Cortex of kidney (tissue), 1 donor: Measurements from ENCODE around the gene TXLNA.
"Not testable (repeated sequence)": the region's sequence is repeated elsewhere in the genome, so short reads cannot be mapped to it uniquely, and the experiment has no call there.

Experiments
- DNase-seq: peaks from one replicate; lab custom pipeline; 2025; lab: John Stamatoyannopoulos, UW

Gene TXLNA

DNA sequence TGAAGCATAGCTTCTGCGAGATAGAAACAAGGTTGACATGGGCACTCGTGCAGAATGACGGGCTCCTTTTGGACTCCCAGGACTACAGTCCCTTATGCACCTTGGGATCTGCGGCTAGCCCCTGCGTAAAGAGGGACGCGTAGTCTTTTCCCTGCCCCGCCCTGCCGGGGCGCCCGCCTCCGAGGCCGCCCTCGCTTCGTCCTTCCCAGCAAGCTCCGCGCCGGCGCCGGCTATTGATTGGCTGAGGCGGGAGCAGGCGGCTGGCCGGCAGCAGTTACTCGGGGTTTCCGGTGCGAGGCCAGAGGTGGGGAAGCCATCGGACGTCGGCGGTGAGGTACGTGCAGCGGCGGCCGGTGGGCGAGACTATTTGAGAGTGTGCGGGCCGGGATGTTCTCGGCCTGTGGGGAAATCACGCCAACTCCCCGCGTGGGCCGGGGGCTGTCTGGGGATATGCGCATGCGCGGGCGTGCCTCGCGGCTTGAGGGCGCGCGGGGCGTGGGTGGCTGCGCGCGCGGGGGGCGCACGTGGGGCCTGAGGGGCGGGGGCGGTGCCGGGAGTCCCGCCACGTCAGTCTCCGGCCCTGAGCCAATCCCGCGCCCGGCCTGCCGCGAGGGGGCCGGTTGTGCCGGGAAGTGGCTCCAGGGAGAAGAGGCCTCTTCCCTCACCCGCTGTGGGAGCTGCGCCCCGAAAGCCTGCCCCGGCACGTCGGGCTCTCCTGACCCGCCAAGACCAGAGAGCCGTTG is at the start of gene TXLNA:
TXLNA (plus strand) TSS at position 233 of the 743 bp plus-strand sequence. CDS start 671 bp downstream, outside the sequence.
- DNase-seq, result peak; percentile 66

- DNase-seq, result not testable (repeated sequence)
Observed at GRCh38 chr1:32133950-32134280, 45.6 kb upstream of the TXLNA start.

GRCh38 chr1:32137111-32137510 is 42.4 kb upstream of the TXLNA start:
- DNase-seq, result no peak

- DNase-seq, result no peak
Observed at GRCh38 chr1:32138965-32139364, 40.5 kb upstream of the TXLNA start.

DNA sequence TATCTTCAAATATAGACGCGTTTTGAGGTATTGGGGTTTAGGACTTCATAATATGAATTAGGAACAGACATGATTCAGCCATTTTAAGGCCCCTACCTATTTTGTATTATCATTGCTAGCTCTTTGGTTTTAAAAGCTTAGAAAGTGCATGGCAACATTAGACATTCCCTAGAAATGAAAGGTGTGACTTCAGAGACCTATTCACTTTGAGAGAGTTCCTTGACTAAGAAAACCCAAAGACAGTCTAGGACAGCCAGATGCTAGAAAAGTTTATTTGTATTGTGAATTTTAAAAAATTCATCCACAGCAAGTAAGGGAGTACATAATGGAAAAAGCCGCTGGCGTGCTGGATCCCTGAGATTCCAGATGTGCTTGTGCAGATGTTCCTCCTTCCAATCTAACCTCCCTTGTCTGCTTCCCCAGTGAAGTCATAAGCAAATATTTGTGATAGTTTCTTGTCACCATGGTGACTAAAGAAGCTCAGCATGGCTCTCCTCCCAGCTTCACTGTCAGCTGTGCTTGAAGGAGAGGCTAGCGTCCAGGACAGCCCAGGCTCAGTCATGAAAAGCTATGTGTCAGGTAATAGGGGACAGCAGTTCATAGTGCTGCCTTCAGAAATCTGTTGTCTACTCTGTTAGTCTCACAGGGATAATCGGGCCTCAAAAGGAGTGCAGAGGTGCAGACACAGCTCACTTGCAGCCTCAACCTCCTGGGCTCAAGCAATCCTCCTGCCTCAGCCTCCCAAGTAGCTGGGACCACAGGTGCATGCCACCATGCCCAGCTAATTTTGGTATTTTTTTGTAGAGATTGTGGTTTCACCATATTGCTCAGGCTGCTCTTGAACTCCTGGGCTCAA is 36.8 kb upstream of the TXLNA start:
- DNase-seq, result no peak

- not testable (repeated sequence) for DNase-seq
Observed at GRCh38 chr1:32143302-32143695, 36.2 kb upstream of the TXLNA start.

- DNase-seq, result no peak
Observed at GRCh38 chr1:32144033-32144432, 35.4 kb upstream of the TXLNA start.

GRCh38 chr1:32147799-32148198 is 31.7 kb upstream of the TXLNA start:
- DNase-seq, result not testable (repeated sequence)

DNA sequence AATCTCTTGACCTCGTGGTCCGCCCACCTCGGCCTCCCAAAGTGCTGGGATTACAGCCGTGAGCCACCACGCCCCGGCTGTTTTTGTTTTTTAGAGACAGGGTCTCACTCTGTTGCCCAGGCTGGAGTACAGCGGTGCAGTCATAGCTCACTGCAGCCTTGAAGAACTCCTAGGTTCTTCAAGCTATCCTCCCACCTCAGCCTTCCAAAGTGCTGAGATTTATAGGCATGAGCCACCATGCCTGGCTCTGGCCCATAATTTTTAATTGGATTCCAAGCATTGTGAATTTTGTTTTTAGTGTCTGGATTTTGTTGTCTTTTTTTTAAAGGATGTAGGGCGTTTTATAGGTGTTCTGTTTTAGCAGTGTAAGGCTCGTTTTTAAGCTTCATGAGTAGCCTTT is 28.6 kb upstream of the TXLNA start:
- no peak for DNase-seq

DNA sequence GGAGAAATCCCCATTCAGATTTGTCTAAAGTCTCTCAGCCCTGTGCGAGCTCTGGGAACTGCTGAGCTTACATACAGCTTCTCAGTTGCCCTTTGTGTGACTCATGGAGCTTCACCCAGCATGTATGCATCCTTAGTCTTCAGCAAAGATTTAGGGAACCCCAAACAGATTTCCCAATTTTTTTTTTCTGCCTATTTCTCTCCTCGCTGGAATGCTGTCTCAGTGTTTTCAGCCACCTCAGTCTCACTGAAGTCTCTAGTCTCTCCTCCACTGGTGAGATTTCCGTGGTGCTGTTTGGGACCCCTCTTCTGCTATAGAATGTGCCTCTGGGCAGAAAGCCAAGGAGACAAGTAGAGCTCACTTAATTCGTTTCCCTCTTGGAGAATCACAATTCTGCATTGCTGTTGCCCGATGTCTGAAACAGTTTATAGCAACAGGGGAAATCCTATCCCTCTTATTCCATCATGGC is 28.1 kb upstream of the TXLNA start:
- no peak for DNase-seq

DNA sequence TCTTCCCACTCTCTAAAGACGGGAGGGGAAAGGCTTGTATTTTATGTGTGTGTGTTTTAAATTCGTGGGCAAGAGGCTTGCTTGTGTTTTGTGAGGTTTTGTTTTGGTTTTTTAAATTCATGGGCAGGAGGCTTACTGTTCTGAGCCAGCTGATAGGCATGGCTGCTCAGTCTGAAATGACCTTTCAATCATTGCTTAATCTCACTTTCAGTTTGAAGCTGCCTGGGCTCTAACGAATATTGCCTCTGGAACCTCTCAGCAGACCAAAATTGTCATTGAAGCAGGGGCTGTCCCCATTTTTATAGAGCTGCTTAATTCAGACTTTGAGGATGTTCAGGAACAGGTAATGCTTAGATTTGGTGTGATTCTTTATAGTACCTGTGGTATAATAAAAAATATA is 20.3 kb upstream of the TXLNA start:
- DNase-seq, result no peak

- no peak for DNase-seq
Observed at GRCh38 chr1:32163405-32163804, 16.1 kb upstream of the TXLNA start.

DNA sequence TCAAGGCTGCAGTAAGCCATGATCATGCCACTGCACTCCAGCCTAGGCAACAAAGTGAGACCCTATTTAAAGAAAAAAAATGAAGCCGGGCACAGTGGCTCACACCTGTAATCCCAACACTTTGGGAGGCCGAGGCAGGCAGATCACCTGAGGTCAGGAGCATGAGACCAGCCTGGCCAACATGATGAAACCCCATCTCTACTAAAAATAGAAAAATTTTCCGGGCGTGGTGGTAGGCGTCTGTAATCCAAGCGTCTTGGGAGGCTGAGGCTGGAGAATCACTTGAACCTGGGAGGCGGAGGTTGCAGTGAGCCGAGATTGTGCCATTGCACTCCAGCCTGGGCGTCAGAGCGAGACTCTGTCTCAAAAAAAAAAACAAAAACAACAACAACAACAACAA is 13.8 kb upstream of the TXLNA start:
- not testable (repeated sequence) for DNase-seq

DNA sequence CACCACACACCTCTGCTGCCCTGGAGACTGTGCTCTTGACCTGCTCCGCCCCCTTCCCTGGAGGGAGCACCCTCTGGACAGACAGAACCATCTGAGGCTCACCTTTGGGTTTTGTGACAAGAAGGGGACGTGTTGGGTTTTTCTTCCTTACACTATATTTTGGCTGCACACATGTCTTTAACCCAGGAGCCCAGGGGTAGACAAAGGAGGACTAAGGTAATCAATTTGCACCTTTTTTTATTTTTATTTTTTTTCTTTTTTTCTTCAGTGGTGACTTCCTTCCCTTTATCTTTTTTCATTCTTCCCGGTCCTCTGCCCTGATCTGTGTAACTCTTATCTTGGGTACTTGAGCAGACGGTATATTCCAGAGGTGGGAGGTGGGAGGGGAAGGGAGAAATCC is 8.5 kb upstream of the TXLNA start:
- no peak for DNase-seq

DNA sequence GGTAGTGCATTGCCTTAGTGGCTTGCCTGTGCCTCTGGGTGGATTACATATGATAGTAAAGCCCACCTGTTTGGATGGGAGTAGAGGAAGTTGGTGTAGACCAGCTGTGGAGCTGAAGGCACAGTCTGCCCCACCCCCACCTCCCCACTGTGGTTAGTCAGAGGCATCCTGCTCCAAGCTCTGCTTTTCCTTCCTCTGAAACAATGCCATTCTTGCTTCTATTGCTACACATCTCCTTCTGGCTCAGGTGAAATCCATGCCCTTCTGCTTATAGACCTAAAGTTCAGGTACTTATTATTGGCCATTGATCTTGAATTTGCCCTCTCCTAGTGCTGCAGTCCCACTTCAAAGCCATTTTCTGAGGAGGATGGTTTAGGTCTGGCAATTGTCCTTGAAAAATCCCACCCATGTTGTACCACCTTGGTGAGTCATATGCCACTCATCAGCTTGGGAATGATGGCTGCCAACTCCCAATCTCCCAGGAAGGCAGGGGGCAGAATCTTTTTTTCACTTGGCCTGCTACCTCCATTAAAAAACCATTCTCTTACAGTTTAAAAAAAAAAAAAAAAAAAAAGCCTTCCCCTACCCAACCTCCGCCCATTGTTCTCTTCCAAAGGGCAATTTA is 6.7 kb upstream of the TXLNA start:
- no peak for DNase-seq

- DNase-seq, result no peak
Observed at GRCh38 chr1:32178380-32179192, 889 bp upstream of the TXLNA start.

DNA sequence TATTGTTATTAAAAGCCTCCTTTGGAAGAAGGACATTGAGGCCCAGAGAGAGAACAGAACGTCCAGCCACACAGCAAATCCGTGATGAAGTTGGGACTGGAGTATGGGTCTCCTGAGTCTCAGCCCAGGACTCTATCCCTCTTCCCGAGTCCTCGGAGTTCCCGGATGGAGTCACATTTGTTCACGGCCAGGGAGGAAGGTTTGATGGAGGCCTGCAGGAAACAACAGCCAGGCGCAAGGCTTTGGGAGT is 357 bp upstream of the TXLNA start:
- no peak for DNase-seq

- DNase-seq, result no peak
Observed at GRCh38 chr1:32180186-32181060, 948 bp downstream of the TXLNA start.

- DNase-seq, result no peak
Observed at GRCh38 chr1:32181065-32181464, 1.6 kb downstream of the TXLNA start.

- no peak for DNase-seq
Observed at GRCh38 chr1:32181563-32181962, 2.1 kb downstream of the TXLNA start.

DNA sequence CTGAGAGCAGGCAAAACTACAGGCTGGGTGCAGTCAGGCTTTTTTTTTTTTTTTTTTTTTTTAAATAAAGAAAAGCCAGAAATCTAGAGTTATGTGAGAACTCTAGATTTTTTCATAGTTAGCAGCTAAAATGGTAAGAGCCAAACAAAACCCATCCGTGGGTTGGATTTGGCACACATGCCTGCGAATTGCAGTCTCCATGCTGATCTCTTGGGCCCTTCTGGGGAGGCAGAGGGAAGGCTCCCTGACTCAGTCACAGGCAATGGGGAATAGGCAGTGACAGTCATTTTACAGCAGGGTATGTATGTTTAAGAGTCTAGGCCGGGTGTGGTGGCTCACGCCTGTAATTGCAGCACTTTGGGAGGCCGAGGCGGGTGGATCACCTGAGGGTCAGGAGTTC is 2.6 kb downstream of the TXLNA start:
- DNase-seq, result no peak
